HL-60/S4 (cell line): ENCODE results near the gene LNX1.

Source experiments
- in situ Hi-C: fragments of 300-500 bp; cut with MboI; formaldehyde crosslinking; loops from 2 replicates; pipeline ENCODE4 v1.14.3; 2022; ENCODE audit warnings: low sequenced_read_pairs

Gene LNX1

GRCh38 chr4:53575552-53575951 lies 15.7 kb downstream of the LNX1 start:
- in situ Hi-C loops = no loop called here

- in situ Hi-C loops = no loop called here
These were observed 16.8 kb downstream of the LNX1 start for GRCh38 chr4:53574528-53574927.

- in situ Hi-C loops = no loop called here
These were observed 17.6 kb downstream of the LNX1 start for GRCh38 chr4:53573696-53574095.

GRCh38 chr4:53572600-53572994 lies 18.7 kb downstream of the LNX1 start:
- in situ Hi-C loops = no loop called here

- in situ Hi-C loops = no loop called here
These were observed 19.2 kb downstream of the LNX1 start for GRCh38 chr4:53571936-53572599.

- in situ Hi-C loops = no loop called here
These were observed 27.5 kb downstream of the LNX1 start for GRCh38 chr4:53563824-53564223.

GRCh38 chr4:53562409-53562808 lies 28.9 kb downstream of the LNX1 start:
- in situ Hi-C loops = no loop called here

GRCh38 chr4:53559021-53559620 lies 32.2 kb downstream of the LNX1 start:
- in situ Hi-C loops = no loop called here

GRCh38 chr4:53558065-53558801 lies 33.1 kb downstream of the LNX1 start:
- in situ Hi-C loops = no loop called here

GRCh38 chr4:53557669-53558064 lies 33.6 kb downstream of the LNX1 start:
- in situ Hi-C loops = no loop called here

- in situ Hi-C loops = no loop called here
These were observed 34.6 kb downstream of the LNX1 start for GRCh38 chr4:53556651-53557050.

- in situ Hi-C loops = no loop called here
These were observed 37.6 kb downstream of the LNX1 start for GRCh38 chr4:53553486-53554210.

- in situ Hi-C loops = no loop called here
These were observed 38.6 kb downstream of the LNX1 start for GRCh38 chr4:53552711-53553110.

GRCh38 chr4:53551958-53552357 lies 39.3 kb downstream of the LNX1 start:
- in situ Hi-C loops = no loop called here

- in situ Hi-C loops = no loop called here
These were observed 39.9 kb downstream of the LNX1 start for GRCh38 chr4:53551281-53551864.

GRCh38 chr4:53548662-53549061 lies 42.6 kb downstream of the LNX1 start:
- in situ Hi-C loops = no loop called here

GRCh38 chr4:53547983-53548382 lies 43.3 kb downstream of the LNX1 start:
- in situ Hi-C loops = no loop called here

- in situ Hi-C loops = no loop called here
These were observed 45.2 kb downstream of the LNX1 start for GRCh38 chr4:53545942-53546581.

GRCh38 chr4:53545273-53545672 lies 46.0 kb downstream of the LNX1 start:
- in situ Hi-C loops = no loop called here

- in situ Hi-C loops = no loop called here
These were observed 47.7 kb downstream of the LNX1 start for GRCh38 chr4:53543561-53543960.
